ENCODE data around the gene CTRB1. TPM values are rescaled to one million over a fixed set of nuclear protein-coding genes. Genes with fewer than 3 reads are reported as not detected.

The CTRB1 gene
- total RNA-seq, 1 experiment from 2014 or later: not detected

GRCh38 chr16:75226550-75227360 lies 8.0 kb downstream of the CTRB1 start:
- no peak for DNase-seq
- H3K4me1 ChIP-seq: no peaks in the 10 kb centered on the region
- Mint-ChIP-seq H3K4me1 (ENCODE audit: low read depth, unreplicated experiment) (peaks cover 6% of the 10 kb centered on the region), H3K4me3 (ENCODE audit: unreplicated experiment) (no peak overlapping the region), H3K9me3 (ENCODE audit: unreplicated experiment) (no peaks in the 10 kb centered on the region), H3K27me3 (ENCODE audit: insufficient read depth, unreplicated experiment) (peaks cover 2% of the 10 kb centered on the region), H3K27ac (ENCODE audit: unreplicated experiment) (peak overlapping the region; percentile 17), H3K36me3 (ENCODE audit: insufficient read depth, unreplicated experiment) (peaks cover 79% of the 10 kb centered on the region)
- intact Hi-C loops (cut with micrococcal nuclease; ENCODE audit: unreplicated experiment): no loop called here
- CTCF ChIA-PET: interaction anchor here (0.6 to 1.9 kb wide), 2 partner anchors 28 to 156 kb away, joined by 6 to 8 read pairs; no protein-coding TSS in a partner anchor
- POLR2A ChIA-PET: no interaction called here
- no peaks in the 10 kb centered on the region for H3K27me3 ChIP-seq (replicated peaks; ENCODE audit: control insufficient read depth, insufficient read depth, low read length)
- BruUV-seq (replicated peaks): no TSS peak
- no peak for TF ChIP-seq CTCF (IDR thresholded peaks at IDR 0.05; ENCODE audit: insufficient read depth in 1 of 2, low read depth in 1 of 2, low read length in 1 of 2, severe bottlenecking in 1 of 2, unreplicated experiment in 1 of 2)
- no peak overlapping the region for H3K4me3 ChIP-seq (ENCODE audit: low read depth, low read length)
- 0 out of 2 replicates have a peak, but pooled peaks cover 2% of the 10 kb centered on the region for H3K36me3 ChIP-seq (ENCODE audit: control insufficient read depth, insufficient read depth, low read length)
- H3K9me3 ChIP-seq: no peaks in the 10 kb centered on the region

GRCh38 chr16:75227361-75228142 lies 8.8 kb downstream of the CTRB1 start:
- DNase-seq: no peak
- Histone ChIP-seq H3K27me3 (replicated peaks; ENCODE audit: control insufficient read depth, insufficient read depth, low read length) (no peaks in the 10 kb centered on the region), H3K4me1 (no peaks in the 10 kb centered on the region), H3K4me3 (ENCODE audit: low read depth, low read length) (no peak overlapping the region), H3K36me3 (ENCODE audit: control insufficient read depth, insufficient read depth, low read length) (0 out of 2 replicates have a peak, but pooled peaks cover 2% of the 10 kb centered on the region), H3K9me3 (no peaks in the 10 kb centered on the region)
- peaks cover 87% of the 10 kb centered on the region for H3K36me3 Mint-ChIP-seq (ENCODE audit: insufficient read depth, unreplicated experiment)
- no peak for TF ChIP-seq CTCF (IDR thresholded peaks at IDR 0.05; ENCODE audit: insufficient read depth in 1 of 2, low read depth in 1 of 2, low read length in 1 of 2, severe bottlenecking in 1 of 2, unreplicated experiment in 1 of 2)
- ChIA-PET POLR2A (no interaction called here), CTCF (interaction anchor here (0.6 to 1.9 kb wide), 2 partner anchors 29 to 157 kb away, joined by 6 to 8 read pairs; no protein-coding TSS in a partner anchor)
- H3K4me3 Mint-ChIP-seq (ENCODE audit: unreplicated experiment): peak overlapping the region; percentile 1
- peaks cover 2% of the 10 kb centered on the region for H3K27me3 Mint-ChIP-seq (ENCODE audit: insufficient read depth, unreplicated experiment)
- intact Hi-C loops (cut with micrococcal nuclease; ENCODE audit: unreplicated experiment): no loop called here
- no peaks in the 10 kb centered on the region for H3K9me3 Mint-ChIP-seq (ENCODE audit: unreplicated experiment)
- H3K4me1 Mint-ChIP-seq (ENCODE audit: low read depth, unreplicated experiment): peaks cover 6% of the 10 kb centered on the region
- BruUV-seq (replicated peaks): no TSS peak
- peak overlapping the region; percentile 17 for H3K27ac Mint-ChIP-seq (ENCODE audit: unreplicated experiment)
